Liver (tissue), 3 donors: ENCODE data around the gene KAT14.

ENCODE experiments used
- CTCF ChIP-seq: fragments of 150-350 bp; IDR thresholded peaks from 2 replicates; pipeline ENCODE4 v1.5.1; 2017; ENCODE audit warnings: improper control_type of control experiment, low read depth, low read length; ENCODE audit not compliant: missing input control
- GABPA ChIP-seq, 2 donors: IDR thresholded peaks in 1 of 2; conservative IDR thresholded peaks in 1 of 2; 2 replicates each; pipeline ENCODE4 v1.6.1; 2016; ENCODE audit warnings: antibody characterized with exemption in 2 of 2, mild to moderate bottlenecking in 1 of 2, moderate library complexity in 1 of 2
- JUND ChIP-seq, 2 donors: IDR thresholded peaks; 2 replicates each; pipeline ENCODE4 v1.6.1; 2016; ENCODE audit warnings: antibody characterized with exemption in 2 of 2
- REST ChIP-seq: IDR thresholded peaks from 2 replicates; pipeline ENCODE4 v1.6.1; 2016; ENCODE audit warnings: antibody characterized with exemption, mild to moderate bottlenecking
- RXRA ChIP-seq, 2 donors: IDR thresholded peaks; 2 replicates each; pipeline ENCODE4 v1.6.1; 2017 to 2018; ENCODE audit warnings: antibody characterized with exemption in 2 of 2, mild to moderate bottlenecking in 1 of 2
- donor health status: healthy.
- donor health status: healthy.

GRCh38 chr20:18187020-18187419 lies 49.4 kb downstream of the KAT14 start:
- TF ChIP-seq JUND (IDR thresholded peaks at IDR 0.05) (no peak), REST (no peak), CTCF (no peak), RXRA (IDR thresholded peaks at IDR 0.05) (no peak), GABPA (IDR thresholded peaks at IDR 0.05 in 1 of 2, conservative IDR thresholded peaks at IDR 0.05 in 1 of 2) (no peak)
